Prostate gland (tissue), 2 donors: Measurements from ENCODE around the gene DAPK3. TPM values are rescaled to one million over a fixed set of nuclear protein-coding genes. Genes with fewer than 3 reads are reported as not detected.
"Not testable (repeated sequence)": the region's sequence is repeated elsewhere in the genome, so short reads cannot be mapped to it uniquely, and the experiment has no call there.

Experiments
- DNase-seq: peaks from one replicate; pipeline ENCODE4 v3.0.0-alpha.2; 2019; ENCODE audit warnings: low spot score
- H3K27ac ChIP-seq, 2 donors: fragments of 200-600 bp; sonication (generic); 2 replicates each; pipeline ENCODE4 v1.5.1; 2017 to 2019
- H3K27me3 ChIP-seq: fragments of 200-600 bp; sonication (generic); replicated peaks from 2 replicates; pipeline ENCODE4 v1.5.1; 2019; ENCODE audit not compliant: insufficient read depth
- H3K36me3 ChIP-seq, 2 donors: fragments of 200-600 bp; sonication (generic); 1 replicate in 1 of 2; 2 replicates in 1 of 2; pipeline versions ENCODE4 v1.5.1 to v1.8.1; 2017 to 2019
- H3K4me1 ChIP-seq: fragments of 200-600 bp; sonication (generic); replicated peaks from 2 replicates; pipeline ENCODE4 v1.5.1; 2019
- H3K4me3 ChIP-seq, 2 donors: fragments of 200-600 bp; sonication (generic); 2 replicates each; pipeline ENCODE4 v1.5.1; 2017 to 2019
- H3K9me3 ChIP-seq: fragments of 200-600 bp; sonication (generic); 2 replicates; pipeline ENCODE4 v1.5.1; 2017
- POLR2A ChIP-seq: fragments of 450-650 bp; IDR thresholded peaks from one replicate; pipeline ENCODE4 v1.6.1; 2016; ENCODE audit warnings: antibody characterized with exemption, mild to moderate bottlenecking
- POLR2AphosphoS5 ChIP-seq: sonication (generic); formaldehyde crosslinking; IDR thresholded peaks from one replicate; pipeline ENCODE4 v1.6.1; 2017; ENCODE audit warnings: antibody characterized with exemption
- WGBS: methylation state at CpG from one replicate; pipeline ENCODE4 v1.1.5; 2018; 5-methylcytosine and 5-hydroxymethylcytosine counted together
- intact Hi-C: fragments of 100-400 bp; cut with DNase I; formaldehyde crosslinking; loops from one replicate; pipeline ENCODE4 v1.14.2; 2022
- total RNA-seq, 2 donors: library from RNA; depleted of rRNA; stranded (reverse); fragments of >200 nt; gene quantifications; one replicate each; pipeline ENCODE4 v1.1.0, GENCODE V29; 2016
- TF ChIP-seq, protein P1 (sequence below), 4 experiments: fragments of 200-600 bp in 2 of 4; fragments of 450-650 bp in 2 of 4; sonication (generic) in 2 of 4; IDR thresholded peaks; 1 replicate in 3 of 4; 2 replicates in 1 of 4; pipeline ENCODE4 v1.5.1; 2016 to 2019; ENCODE audit warnings: antibody characterized with exemption in 4 of 4, mild to moderate bottlenecking in 2 of 4, moderate library complexity in 2 of 4

The DAPK3 gene
- total RNA-seq, 2 donors from 2014 or later: 87.1 to 107 TPM

DNA sequence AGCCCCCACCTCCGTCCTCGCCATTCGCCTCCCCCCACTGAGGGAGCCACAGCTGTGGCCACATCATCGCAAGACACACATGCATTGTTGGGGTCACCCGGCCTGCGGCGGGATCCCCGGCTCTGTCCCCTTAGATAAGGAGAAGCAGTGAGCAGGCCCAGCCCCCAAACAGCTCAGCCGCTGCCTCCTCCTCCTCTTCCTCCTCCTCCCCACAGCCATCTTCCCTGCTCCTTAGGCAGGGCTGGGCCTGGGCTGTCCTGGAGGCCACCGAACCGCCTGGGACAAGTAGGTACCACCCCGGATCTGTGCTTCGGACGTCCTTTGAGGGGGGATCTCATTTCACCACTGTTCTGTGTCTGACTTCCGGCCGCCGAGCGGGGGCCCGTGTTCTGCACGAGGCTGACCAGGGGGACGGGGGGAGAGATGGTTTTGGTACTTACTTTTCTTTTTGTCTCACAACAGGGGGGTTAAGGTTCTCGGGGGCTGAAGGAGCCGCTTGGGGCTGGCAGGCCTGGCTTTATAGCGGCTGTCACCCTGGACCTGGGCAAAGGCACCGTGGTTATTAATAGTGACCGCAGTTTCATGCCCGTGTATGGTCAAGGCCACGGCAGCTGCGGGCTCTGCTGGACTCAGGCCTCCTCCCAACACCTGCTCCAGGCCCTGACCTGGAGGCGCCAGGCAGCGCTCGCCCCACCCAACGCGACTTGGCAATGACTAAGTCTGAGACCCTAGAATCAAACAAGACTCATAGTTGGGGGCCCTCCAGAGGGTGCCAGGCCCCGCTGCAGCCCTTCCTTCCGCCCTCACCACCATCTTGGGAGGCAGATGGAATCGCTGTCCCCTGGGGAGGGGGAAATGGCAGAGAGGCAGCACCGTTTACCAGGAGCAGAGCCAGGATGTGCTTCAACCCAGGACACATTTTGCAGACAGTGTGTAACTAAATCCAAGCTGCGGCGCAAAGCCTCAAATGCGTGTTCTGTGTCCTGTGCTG is 19.7 kb downstream of the DAPK3 start:
- WGBS: 41% methylated on average over 34 of the region's 41 CpGs
- no peak for DNase-seq
- intact Hi-C loops: no loop called here
- TF ChIP-seq, protein P1, sequence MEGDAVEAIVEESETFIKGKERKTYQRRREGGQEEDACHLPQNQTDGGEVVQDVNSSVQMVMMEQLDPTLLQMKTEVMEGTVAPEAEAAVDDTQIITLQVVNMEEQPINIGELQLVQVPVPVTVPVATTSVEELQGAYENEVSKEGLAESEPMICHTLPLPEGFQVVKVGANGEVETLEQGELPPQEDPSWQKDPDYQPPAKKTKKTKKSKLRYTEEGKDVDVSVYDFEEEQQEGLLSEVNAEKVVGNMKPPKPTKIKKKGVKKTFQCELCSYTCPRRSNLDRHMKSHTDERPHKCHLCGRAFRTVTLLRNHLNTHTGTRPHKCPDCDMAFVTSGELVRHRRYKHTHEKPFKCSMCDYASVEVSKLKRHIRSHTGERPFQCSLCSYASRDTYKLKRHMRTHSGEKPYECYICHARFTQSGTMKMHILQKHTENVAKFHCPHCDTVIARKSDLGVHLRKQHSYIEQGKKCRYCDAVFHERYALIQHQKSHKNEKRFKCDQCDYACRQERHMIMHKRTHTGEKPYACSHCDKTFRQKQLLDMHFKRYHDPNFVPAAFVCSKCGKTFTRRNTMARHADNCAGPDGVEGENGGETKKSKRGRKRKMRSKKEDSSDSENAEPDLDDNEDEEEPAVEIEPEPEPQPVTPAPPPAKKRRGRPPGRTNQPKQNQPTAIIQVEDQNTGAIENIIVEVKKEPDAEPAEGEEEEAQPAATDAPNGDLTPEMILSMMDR (IDR thresholded peaks at IDR 0.05): no peak
- TF ChIP-seq POLR2AphosphoS5: peak; percentile 29
- TF ChIP-seq POLR2A: no peak
- H3K9me3 ChIP-seq: no peaks in the 10 kb centered on the region
- no peaks in the 10 kb centered on the region for H3K27me3 ChIP-seq
- H3K4me3 ChIP-seq: no peak overlapping the region
- H3K4me1 ChIP-seq: no peaks in the 10 kb centered on the region
- no peaks in the 10 kb centered on the region for H3K36me3 ChIP-seq
- peak overlapping the region; percentile 50 to 63 for H3K27ac ChIP-seq

DNA sequence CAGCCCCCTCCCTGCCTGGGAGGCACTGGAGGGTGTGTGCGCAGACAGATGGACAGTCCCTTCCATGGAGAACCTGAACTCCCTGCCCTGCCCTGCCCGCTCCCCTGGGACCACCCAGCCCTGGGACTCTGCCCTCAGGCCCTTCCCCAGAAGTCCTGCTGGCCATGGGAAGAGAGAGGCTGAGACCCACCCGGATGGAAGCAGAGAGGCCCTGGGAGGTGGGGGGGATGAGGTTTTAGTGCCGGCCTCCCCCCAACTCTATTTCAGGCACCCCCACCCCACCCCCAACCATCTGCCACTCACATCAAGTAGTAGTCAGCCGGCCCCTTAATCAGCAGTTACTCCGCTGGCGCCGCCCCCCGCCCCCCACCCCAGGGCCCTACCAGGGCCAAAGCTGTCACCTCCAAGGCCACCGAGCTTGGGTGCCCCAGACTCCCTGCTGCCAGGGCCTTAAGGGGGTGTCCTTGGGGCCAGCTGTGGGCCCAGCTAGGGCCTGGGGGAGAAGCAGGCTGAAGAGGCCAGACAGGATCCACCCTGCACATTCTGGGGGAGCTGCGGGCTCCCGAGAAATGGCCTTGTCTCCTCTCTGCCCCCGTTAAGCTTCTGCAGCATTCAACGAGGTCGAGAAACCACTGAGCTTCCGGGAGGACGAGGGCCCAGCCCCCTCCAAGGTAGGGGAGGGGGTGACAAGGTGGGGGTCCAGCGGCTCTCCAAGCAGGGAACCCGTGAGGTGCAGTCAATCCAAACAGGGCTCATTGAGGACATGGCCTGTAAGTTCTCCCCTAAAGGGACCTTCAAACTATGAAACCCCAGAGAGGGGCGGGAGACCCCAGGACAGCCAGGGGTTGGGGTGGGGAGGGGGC is 20.7 kb downstream of the DAPK3 start:
- Histone ChIP-seq H3K36me3 (no peaks in the 10 kb centered on the region), H3K27ac (peak overlapping the region; percentile 50 to 63), H3K4me3 (no peak overlapping the region), H3K4me1 (no peaks in the 10 kb centered on the region), H3K9me3 (no peaks in the 10 kb centered on the region), H3K27me3 (no peaks in the 10 kb centered on the region)
- intact Hi-C loops: no loop called here
- TF ChIP-seq POLR2A (no peak), POLR2AphosphoS5 (no peak)
- TF ChIP-seq, protein P1 (IDR thresholded peaks at IDR 0.05): no peak
- DNase-seq: no peak
- WGBS: 50% methylated on average over 20 of the region's 20 CpGs

- WGBS: 63% methylated on average over 11 of the region's 11 CpGs
- no peaks in the 10 kb centered on the region for H3K27me3 ChIP-seq
- H3K4me1 ChIP-seq: no peaks in the 10 kb centered on the region
- H3K36me3 ChIP-seq: no peaks in the 10 kb centered on the region
- intact Hi-C loops: no loop called here
- H3K9me3 ChIP-seq: no peaks in the 10 kb centered on the region
- no peak overlapping the region for H3K27ac ChIP-seq
- no peak for DNase-seq
- TF ChIP-seq, protein P1 (IDR thresholded peaks at IDR 0.05): no peak
- TF ChIP-seq POLR2AphosphoS5: no peak
- TF ChIP-seq POLR2A: no peak
- no peak overlapping the region for H3K4me3 ChIP-seq
Observed at GRCh38 chr19:3949294-3949693, 21.6 kb downstream of the DAPK3 start.

GRCh38 chr19:3947316-3947933 is 23.5 kb downstream of the DAPK3 start:
- H3K9me3 ChIP-seq, DNase-seq, H3K4me3 ChIP-seq, intact Hi-C loops, H3K36me3 ChIP-seq, H3K4me1 ChIP-seq, H3K27me3 ChIP-seq, H3K27ac ChIP-seq: not testable (repeated sequence)
- WGBS: 83% methylated on average over 15 of the region's 15 CpGs

- no peaks in the 10 kb centered on the region for H3K27me3 ChIP-seq
- no peak overlapping the region for H3K27ac ChIP-seq
- WGBS: 49% methylated on average over 2 of the region's 2 CpGs
- TF ChIP-seq, protein P1 (IDR thresholded peaks at IDR 0.05): no peak
- no peak for TF ChIP-seq POLR2AphosphoS5
- no peak for TF ChIP-seq POLR2A
- intact Hi-C loops: no loop called here
- H3K4me3 ChIP-seq: no peak overlapping the region
- no peaks in the 10 kb centered on the region for H3K9me3 ChIP-seq
- no peaks in the 10 kb centered on the region for H3K4me1 ChIP-seq
- no peak for DNase-seq
- H3K36me3 ChIP-seq: no peaks in the 10 kb centered on the region
Observed at GRCh38 chr19:3945838-3946237, 25.1 kb downstream of the DAPK3 start.
